ENCODE data around the gene GALNT17. TPM values are rescaled to one million over a fixed set of nuclear protein-coding genes. Genes with fewer than 3 reads are reported as not detected.

GALNT17 gene
- total and polyA plus RNA-seq, 2 experiments from 2014 or later: 2.3 to 4.6 TPM

GRCh38 chr7:71466448-71467145 lies 334.7 kb downstream of the GALNT17 start:
- Histone ChIP-seq H3K27ac (no peak overlapping the region), H3K4me3 (no peak overlapping the region), H3K27me3 (no peaks in the 10 kb centered on the region)

GRCh38 chr7:71470326-71470725 lies 338.4 kb downstream of the GALNT17 start:
- TF ChIP-seq CTCF (IDR thresholded peaks at IDR 0.05; ENCODE audit: low read depth, low read length): no peak
- no peaks in the 10 kb centered on the region for H3K27me3 ChIP-seq
- no peaks in the 10 kb centered on the region for H3K9me3 ChIP-seq (ENCODE audit: low read depth)
- H3K27ac ChIP-seq: no peak overlapping the region
- H3K4me1 ChIP-seq (ENCODE audit: low read depth): peaks cover 8% of the 10 kb centered on the region
- H3K36me3 ChIP-seq: no peaks in the 10 kb centered on the region
- H3K4me3 ChIP-seq: no peak overlapping the region
- DNase-seq (ENCODE audit: low read depth in 1 of 2, low spot score in 1 of 2): no peak

More at GRCh38 chr7:71466448-71467145, 334.7 kb downstream of the GALNT17 start:
- Histone ChIP-seq H3K4me1 (ENCODE audit: low read depth) (peaks cover 15% of the 10 kb centered on the region), H3K9me3 (ENCODE audit: low read depth) (no peaks in the 10 kb centered on the region), H3K36me3 (no peaks in the 10 kb centered on the region)
- DNase-seq (ENCODE audit: low read depth in 1 of 2, low spot score in 1 of 2): no peak
- TF ChIP-seq CTCF (IDR thresholded peaks at IDR 0.05; ENCODE audit: low read depth, low read length): no peak

- Histone ChIP-seq H3K36me3 (no peaks in the 10 kb centered on the region), H3K9me3 (ENCODE audit: low read depth) (no peaks in the 10 kb centered on the region), H3K4me3 (no peak overlapping the region), H3K4me1 (ENCODE audit: low read depth) (peaks cover 5% of the 10 kb centered on the region), H3K27ac (no peak overlapping the region), H3K27me3 (no peaks in the 10 kb centered on the region)
- no peak for TF ChIP-seq CTCF (IDR thresholded peaks at IDR 0.05; ENCODE audit: low read depth, low read length)
- no peak for DNase-seq (ENCODE audit: low read depth in 1 of 2, low spot score in 1 of 2)
These were observed 338.9 kb downstream of the GALNT17 start for GRCh38 chr7:71470830-71471229.

- TF ChIP-seq CTCF (IDR thresholded peaks at IDR 0.05; ENCODE audit: low read depth, low read length): no peak
- Histone ChIP-seq H3K9me3 (ENCODE audit: low read depth) (no peaks in the 10 kb centered on the region), H3K27ac (no peak overlapping the region), H3K27me3 (no peaks in the 10 kb centered on the region), H3K36me3 (no peaks in the 10 kb centered on the region), H3K4me3 (no peak overlapping the region), H3K4me1 (ENCODE audit: low read depth) (no peaks in the 10 kb centered on the region)
- no peak for DNase-seq (ENCODE audit: low read depth in 1 of 2, low spot score in 1 of 2)
These were observed 341.0 kb downstream of the GALNT17 start for GRCh38 chr7:71472962-71473361.

GRCh38 chr7:71473366-71473967 lies 341.5 kb downstream of the GALNT17 start:
- no peak for TF ChIP-seq CTCF (IDR thresholded peaks at IDR 0.05; ENCODE audit: low read depth, low read length)
- Histone ChIP-seq H3K4me3 (no peak overlapping the region), H3K27me3 (no peaks in the 10 kb centered on the region), H3K36me3 (no peaks in the 10 kb centered on the region), H3K4me1 (ENCODE audit: low read depth) (no peaks in the 10 kb centered on the region), H3K27ac (no peak overlapping the region), H3K9me3 (ENCODE audit: low read depth) (no peaks in the 10 kb centered on the region)
- DNase-seq (ENCODE audit: low read depth in 1 of 2, low spot score in 1 of 2): no peak
